Chondrocyte (in vitro differentiated cells): Measurements from ENCODE around the gene REM2. TPM values are rescaled to one million over a fixed set of nuclear protein-coding genes. Genes with fewer than 3 reads are reported as not detected.
A peak's percentile ranks its signal among the peaks of the same experiment; 100 is the strongest.

Source experiments
- DNase-seq: peaks from one replicate; pipeline ENCODE4 v3.0.0; 2021; ENCODE audit warnings: mixed read lengths, low spot score
- H3K27ac Mint-ChIP-seq: one replicate; pipeline ENCODE4 v1.8.0; 2021; ENCODE audit warnings: mild to moderate bottlenecking, moderate library complexity, mixed read lengths; ENCODE audit not compliant: unreplicated experiment
- H3K27me3 Mint-ChIP-seq: 2 replicates; pipeline ENCODE4 v1.8.0; 2021; ENCODE audit warnings: low read depth, mixed read lengths
- H3K36me3 Mint-ChIP-seq: 2 replicates; pipeline ENCODE4 v1.8.0; 2021; ENCODE audit warnings: low read depth, mixed read lengths
- H3K4me1 Mint-ChIP-seq: 2 replicates; pipeline ENCODE4 v1.8.0; 2021; ENCODE audit warnings: low read depth, mild to moderate bottlenecking, mixed read lengths
- H3K4me3 Mint-ChIP-seq: one replicate; pipeline ENCODE4 v1.8.0; 2021; ENCODE audit warnings: mild to moderate bottlenecking, moderate library complexity, mixed read lengths; ENCODE audit not compliant: unreplicated experiment
- H3K9me3 Mint-ChIP-seq: 2 replicates; pipeline ENCODE4 v1.8.0; 2021; ENCODE audit warnings: low read depth, mixed read lengths
- total RNA-seq: library from RNA; stranded (reverse); gene quantifications from 3 replicates; pipeline ENCODE4 v1.2.1, GENCODE V29; 2021
- TF ChIP-seq, protein P1 (sequence below): fragments of 200-600 bp; sonication (generic); IDR thresholded peaks from 2 replicates; pipeline ENCODE4 v1.5.0; 2021; ENCODE audit warnings: antibody characterized with exemption, mild to moderate bottlenecking, moderate library complexity

REM2 gene
- total RNA-seq, 1 donor from 2014 or later: 0.10 TPM

DNA sequence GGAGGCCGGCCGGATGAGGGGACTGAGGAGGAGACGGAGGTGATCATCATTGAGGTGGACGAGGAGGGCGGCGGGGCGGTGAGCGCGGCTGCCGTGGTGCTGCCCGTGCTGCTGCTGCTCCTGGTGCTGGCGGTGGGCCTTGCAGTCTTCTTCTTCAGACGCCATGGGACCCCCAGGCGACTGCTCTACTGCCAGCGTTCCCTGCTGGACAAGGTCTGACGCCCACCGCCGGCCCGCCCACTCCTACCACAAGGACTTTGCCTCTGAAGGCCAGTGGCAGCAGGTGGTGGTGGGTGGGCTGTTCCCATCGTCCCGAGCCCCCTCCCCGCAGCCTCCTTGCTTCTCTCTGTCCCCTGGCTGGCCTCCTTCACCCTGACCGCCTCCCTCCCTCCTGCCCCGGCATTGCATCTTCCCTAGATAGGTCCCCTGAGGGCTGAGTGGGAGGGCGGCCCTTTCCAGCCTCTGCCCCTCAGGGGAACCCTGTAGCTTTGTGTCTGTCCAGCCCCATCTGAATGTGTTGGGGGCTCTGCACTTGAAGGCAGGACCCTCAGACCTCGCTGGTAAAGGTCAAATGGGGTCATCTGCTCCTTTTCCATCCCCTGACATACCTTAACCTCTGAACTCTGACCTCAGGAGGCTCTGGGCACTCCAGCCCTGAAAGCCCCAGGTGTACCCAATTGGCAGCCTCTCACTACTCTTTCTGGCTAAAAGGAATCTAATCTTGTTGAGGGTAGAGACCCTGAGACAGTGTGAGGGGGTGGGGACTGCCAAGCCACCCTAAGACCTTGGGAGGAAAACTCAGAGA lies 37.0 kb upstream of the REM2 start:
- Mint-ChIP-seq H3K27ac (peak overlapping the region; percentile 93), H3K4me1 (peaks cover 92% of the 10 kb centered on the region), H3K4me3 (no peak overlapping the region), H3K9me3 (no peaks in the 10 kb centered on the region), H3K36me3 (peaks cover 42% of the 10 kb centered on the region), H3K27me3 (no peaks in the 10 kb centered on the region)
- TF ChIP-seq, protein P1, sequence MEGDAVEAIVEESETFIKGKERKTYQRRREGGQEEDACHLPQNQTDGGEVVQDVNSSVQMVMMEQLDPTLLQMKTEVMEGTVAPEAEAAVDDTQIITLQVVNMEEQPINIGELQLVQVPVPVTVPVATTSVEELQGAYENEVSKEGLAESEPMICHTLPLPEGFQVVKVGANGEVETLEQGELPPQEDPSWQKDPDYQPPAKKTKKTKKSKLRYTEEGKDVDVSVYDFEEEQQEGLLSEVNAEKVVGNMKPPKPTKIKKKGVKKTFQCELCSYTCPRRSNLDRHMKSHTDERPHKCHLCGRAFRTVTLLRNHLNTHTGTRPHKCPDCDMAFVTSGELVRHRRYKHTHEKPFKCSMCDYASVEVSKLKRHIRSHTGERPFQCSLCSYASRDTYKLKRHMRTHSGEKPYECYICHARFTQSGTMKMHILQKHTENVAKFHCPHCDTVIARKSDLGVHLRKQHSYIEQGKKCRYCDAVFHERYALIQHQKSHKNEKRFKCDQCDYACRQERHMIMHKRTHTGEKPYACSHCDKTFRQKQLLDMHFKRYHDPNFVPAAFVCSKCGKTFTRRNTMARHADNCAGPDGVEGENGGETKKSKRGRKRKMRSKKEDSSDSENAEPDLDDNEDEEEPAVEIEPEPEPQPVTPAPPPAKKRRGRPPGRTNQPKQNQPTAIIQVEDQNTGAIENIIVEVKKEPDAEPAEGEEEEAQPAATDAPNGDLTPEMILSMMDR: no peak
- DNase-seq: peak; percentile 92

DNA sequence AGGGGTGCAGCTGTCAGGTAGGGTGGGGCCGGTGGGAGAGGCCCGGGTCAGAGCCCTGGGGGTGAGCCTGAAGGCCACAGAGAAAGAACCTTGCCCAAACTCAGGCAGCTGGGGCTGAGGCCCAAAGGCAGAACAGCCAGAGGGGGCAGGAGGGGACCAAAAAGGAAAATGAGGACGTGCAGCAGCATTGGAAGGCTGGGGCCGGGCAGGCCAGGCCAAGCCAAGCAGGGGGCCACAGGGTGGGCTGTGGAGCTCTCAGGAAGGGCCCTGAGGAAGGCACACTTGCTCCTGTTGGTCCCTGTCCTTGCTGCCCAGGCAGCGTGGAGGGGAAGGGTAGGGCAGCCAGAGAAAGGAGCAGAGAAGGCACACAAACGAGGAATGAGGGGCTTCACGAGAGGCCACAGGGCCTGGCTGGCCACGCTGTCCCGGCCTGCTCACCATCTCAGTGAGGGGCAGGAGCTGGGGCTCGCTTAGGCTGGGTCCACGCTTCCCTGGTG lies 36.2 kb upstream of the REM2 start:
- H3K4me3 Mint-ChIP-seq: no peak overlapping the region
- peak overlapping the region; percentile 93 for H3K27ac Mint-ChIP-seq
- no peaks in the 10 kb centered on the region for H3K9me3 Mint-ChIP-seq
- no peaks in the 10 kb centered on the region for H3K27me3 Mint-ChIP-seq
- H3K36me3 Mint-ChIP-seq: peaks cover 38% of the 10 kb centered on the region
- no peak for DNase-seq
- H3K4me1 Mint-ChIP-seq: peaks cover 93% of the 10 kb centered on the region
- TF ChIP-seq, protein P1: no peak

DNA sequence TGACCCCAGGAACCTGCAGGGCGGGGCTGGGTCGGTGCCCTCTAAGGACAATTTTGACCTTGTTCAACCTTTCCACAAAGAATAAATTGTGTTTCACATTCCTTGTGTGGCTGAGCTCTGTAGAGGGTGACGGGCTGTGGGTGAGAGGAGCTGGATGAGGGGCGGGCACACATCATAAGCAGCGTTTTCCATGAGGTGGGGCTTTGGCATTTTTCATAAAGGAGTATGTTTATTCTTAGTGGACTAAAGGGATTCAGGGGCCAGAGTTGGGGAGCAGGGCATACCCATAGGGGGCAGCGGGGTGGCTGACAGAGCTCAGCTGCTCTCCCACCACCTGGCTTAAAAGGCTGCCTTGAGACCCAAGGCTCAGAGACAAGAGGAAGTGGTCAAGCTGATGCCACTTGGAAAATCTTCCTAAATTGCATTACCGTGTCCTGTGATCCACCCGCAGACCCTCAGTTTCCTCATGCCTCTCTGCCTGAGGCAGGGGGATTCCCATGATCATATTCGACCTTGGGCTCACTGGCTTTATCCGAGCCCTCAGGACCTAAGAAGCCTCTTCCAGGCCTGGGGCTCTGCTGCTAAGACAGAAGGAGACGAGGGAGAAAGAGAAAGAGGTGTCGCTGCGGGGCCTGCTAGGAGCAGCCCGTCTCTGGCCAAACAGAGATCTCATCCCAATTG lies 35.2 kb upstream of the REM2 start:
- Mint-ChIP-seq H3K9me3 (no peaks in the 10 kb centered on the region), H3K4me1 (peaks cover 89% of the 10 kb centered on the region), H3K36me3 (peaks cover 30% of the 10 kb centered on the region), H3K27ac (peak overlapping the region; percentile 96), H3K27me3 (no peaks in the 10 kb centered on the region), H3K4me3 (peak overlapping the region; percentile 41)
- TF ChIP-seq, protein P1: peak; percentile 42
- DNase-seq: no peak

DNA sequence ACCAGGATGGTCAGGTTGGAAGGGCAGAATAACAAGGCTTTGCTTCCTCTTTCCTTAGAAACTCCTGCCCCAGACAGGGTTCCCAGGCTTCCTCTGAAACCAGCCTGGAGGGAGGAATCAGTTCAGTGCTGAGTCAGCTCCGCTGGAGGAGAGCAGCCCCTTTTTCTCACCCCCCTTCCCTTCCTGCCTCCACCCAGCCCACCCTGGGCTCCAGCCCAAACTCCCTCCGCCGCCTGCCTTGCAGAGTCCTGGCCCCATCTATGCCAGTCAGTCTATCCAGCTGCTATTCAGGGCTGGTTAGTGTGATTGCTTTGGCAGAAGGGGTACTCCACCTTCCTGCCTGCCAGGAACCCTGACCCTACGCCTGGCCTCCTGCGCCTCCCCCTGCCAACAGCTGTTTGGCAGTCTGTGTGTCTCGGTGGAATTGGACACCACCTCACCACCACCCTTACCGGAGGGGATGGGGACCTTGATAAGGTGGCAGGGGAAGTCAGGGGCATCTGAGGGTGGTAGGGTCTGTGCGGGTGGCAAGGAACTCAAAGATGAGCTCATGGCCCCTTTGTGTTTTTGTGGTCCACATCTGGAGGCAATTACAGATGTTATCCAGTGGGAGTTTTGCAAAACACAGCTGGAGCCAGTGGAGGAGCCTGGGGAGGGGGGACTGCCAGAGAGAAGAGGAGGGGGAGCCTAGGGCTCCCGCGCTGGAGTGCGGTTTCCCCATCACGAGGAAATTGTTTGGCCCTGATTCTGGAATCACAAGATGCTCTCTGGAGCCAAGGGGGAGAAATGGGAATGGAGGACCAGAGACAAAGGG lies 34.5 kb upstream of the REM2 start:
- DNase-seq: no peak
- Mint-ChIP-seq H3K4me1 (peaks cover 88% of the 10 kb centered on the region), H3K4me3 (peak overlapping the region; percentile 41), H3K9me3 (no peaks in the 10 kb centered on the region), H3K36me3 (peaks cover 23% of the 10 kb centered on the region), H3K27me3 (no peaks in the 10 kb centered on the region), H3K27ac (peak overlapping the region; percentile 96)
- TF ChIP-seq, protein P1: no peak
